CD4-positive, alpha-beta T cell (primary cell): ENCODE results near the gene KLC1. TPM values are rescaled to one million over a fixed set of nuclear protein-coding genes. Genes with fewer than 3 reads are reported as not detected.

Experiments
- ATAC-seq: fragments of 200-7000 bp; cut with Tn5 transposase; one replicate; pipeline ENCODE4 v1.10.0; 2022; ENCODE audit warnings: mild to moderate bottlenecking; ENCODE audit not compliant: poor library complexity
- CTCF ChIA-PET: fragments of 350-600 bp; sonication (Branson Sonifier 250); formaldehyde crosslinking; loops from one replicate; lab custom pipeline; 2021; ENCODE audit warnings: antibody characterized with exemption, inconsistent platforms; lab: Charles Lee
- POLR2A ChIA-PET: fragments of 350-600 bp; sonication (Branson Sonifier 250); formaldehyde crosslinking; loops from one replicate; lab custom pipeline; 2021; ENCODE audit warnings: antibody characterized with exemption, inconsistent platforms; lab: Charles Lee
- DNase-seq, 14 experiments: peaks; one replicate each; pipeline ENCODE4 v3.0.0-alpha.2; 2013 to 2020; ENCODE audit warnings: mixed read lengths in 2 of 14
- H3K27ac ChIP-seq, 2 donors: one replicate each; pipeline versions ENCODE4 v1.5.1 to v1.7.0; 2013; ENCODE audit warnings: low read length in 2 of 2, low read depth in 1 of 2, mild to moderate bottlenecking in 1 of 2
- H3K27me3 ChIP-seq, 2 experiments: 1 replicate in 1 of 2; 2 replicates in 1 of 2; pipeline versions ENCODE4 v1.6.1 to v1.7.0; 2013; ENCODE audit warnings: low read length in 2 of 2, control low read depth in 1 of 2, mild to moderate bottlenecking in 1 of 2, moderate library complexity in 1 of 2; ENCODE audit not compliant: insufficient read depth in 2 of 2, control insufficient read depth in 1 of 2
- H3K36me3 ChIP-seq: one replicate; pipeline ENCODE4 v1.6.1; 2013; ENCODE audit warnings: low read length, control low read depth; ENCODE audit not compliant: insufficient read depth
- H3K4me1 ChIP-seq: one replicate; pipeline ENCODE4 v1.6.1; 2013; ENCODE audit warnings: low read length, control low read depth; ENCODE audit not compliant: insufficient read depth
- H3K4me3 ChIP-seq: one replicate; pipeline ENCODE4 v1.5.1; 2013; ENCODE audit warnings: mild to moderate bottlenecking, low read length, moderate library complexity
- H3K9me3 ChIP-seq, 2 experiments: 1 replicate in 1 of 2; 2 replicates in 1 of 2; pipeline versions ENCODE4 v1.6.1 to v1.7.0; 2013; ENCODE audit warnings: low read length in 2 of 2, mild to moderate bottlenecking in 2 of 2, control low read depth in 1 of 2, moderate library complexity in 1 of 2; ENCODE audit not compliant: control insufficient read depth in 1 of 2, insufficient read depth in 1 of 2
- H3K27ac Mint-ChIP-seq: one replicate; pipeline ENCODE4 v1.8.0; 2020; ENCODE audit warnings: mixed read lengths
- H3K27me3 Mint-ChIP-seq: one replicate; pipeline ENCODE4 v1.8.0; 2021; ENCODE audit warnings: mixed read lengths
- H3K36me3 Mint-ChIP-seq: one replicate; pipeline ENCODE4 v1.8.0; 2021; ENCODE audit warnings: low read depth, mixed read lengths
- H3K4me1 Mint-ChIP-seq: one replicate; pipeline ENCODE4 v1.8.0; 2021; ENCODE audit warnings: low read depth, mixed read lengths
- H3K4me3 Mint-ChIP-seq: one replicate; pipeline ENCODE4 v1.8.0; 2020; ENCODE audit warnings: mild to moderate bottlenecking, mixed read lengths
- H3K9me3 Mint-ChIP-seq: one replicate; pipeline ENCODE4 v1.8.0; 2020; ENCODE audit warnings: mixed read lengths
- intact Hi-C, 2 experiments: fragments of 100-400 bp; cut with DNase I in 1 of 2; cut with micrococcal nuclease in 1 of 2; formaldehyde crosslinking; loops; one replicate each; pipeline versions ENCODE4 v1.15.1 to v1.9.0; 2023 to 2025; cut with DNase I, micrococcal nuclease
- total RNA-seq, 174 experiments: library from RNA in 2 of 174; stranded (reverse) in 2 of 174; gene quantifications; one replicate each; pipeline ENCODE4 v1.2.3 and lab custom pipeline; 2021 to 2026
- TF ChIP-seq, protein P1 (sequence below): fragments of 200-600 bp; IDR thresholded peaks from one replicate; pipeline ENCODE4 v1.8.0; 2022; ENCODE audit warnings: antibody characterized with exemption, mild to moderate bottlenecking

Gene KLC1
- total RNA-seq, 2 experiments from 2014 or later: 111 to 119 TPM

DNA sequence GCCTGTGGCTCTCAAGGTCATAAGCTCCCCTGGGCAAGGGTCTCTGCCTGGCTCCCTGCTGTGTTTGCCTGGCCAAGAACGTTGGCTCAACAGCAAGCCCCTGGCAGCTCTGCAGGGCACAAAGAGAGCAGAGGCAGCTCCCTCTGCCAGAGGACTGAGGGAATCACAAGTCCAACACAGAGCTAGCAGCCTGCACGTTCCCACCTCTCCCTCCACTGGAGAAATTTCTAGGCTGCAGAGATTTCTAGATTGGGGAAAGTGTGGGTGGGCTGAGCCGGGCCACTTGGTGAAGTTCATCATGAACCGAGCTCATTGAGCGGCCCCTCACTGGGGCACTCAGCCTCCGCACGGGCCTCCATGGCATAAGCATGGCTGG lies 106.4 kb downstream of the KLC1 start:
- H3K36me3 Mint-ChIP-seq: peaks cover 42% of the 10 kb centered on the region

DNA sequence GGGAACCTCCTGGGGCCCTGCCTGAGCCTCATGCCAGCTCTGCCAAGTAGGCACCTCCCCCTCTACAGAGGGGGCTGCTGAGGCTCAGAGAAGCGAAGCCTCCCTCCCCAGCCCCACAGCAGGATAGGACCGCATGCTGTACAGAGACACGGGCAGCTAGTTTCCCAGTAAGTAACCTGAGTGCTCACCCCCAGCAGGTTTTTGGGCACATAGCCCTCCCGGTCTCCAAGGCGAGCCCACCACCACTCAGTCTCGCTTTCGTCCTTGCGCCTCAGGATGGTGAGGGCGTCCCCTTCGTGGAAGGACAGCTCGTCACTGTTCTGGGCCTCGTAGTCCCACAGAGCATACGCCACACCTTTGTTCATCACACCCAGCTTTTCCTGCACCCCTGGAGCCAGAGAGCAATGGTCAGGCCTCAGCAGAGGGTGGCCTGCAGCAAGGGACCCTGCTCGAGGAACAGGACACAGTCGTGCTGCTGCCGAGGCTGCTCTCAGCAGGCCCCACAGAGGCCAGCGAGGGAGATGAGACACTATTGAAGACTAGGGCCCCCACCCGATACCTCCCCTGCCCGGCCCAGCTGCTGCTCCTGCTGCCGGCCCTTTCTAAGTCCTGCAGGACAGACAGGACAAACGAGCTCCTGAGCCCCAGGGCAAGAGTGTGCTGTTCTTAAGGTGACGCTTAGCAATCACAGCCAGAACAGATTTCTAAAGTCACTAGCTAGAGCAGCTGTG lies 107.0 kb downstream of the KLC1 start:
- Histone ChIP-seq H3K9me3 (no peaks in the 10 kb centered on the region), H3K36me3 (peaks cover 37% of the 10 kb centered on the region), H3K4me3 (no peak overlapping the region), H3K27ac (no peak overlapping the region), H3K4me1 (no peaks in the 10 kb centered on the region), H3K27me3 (no peaks in the 10 kb centered on the region)
- ChIA-PET CTCF (no interaction called here), POLR2A (no interaction called here)
- intact Hi-C loops: no loop called here
- H3K4me3 Mint-ChIP-seq: no peak overlapping the region
- TF ChIP-seq, protein P1, sequence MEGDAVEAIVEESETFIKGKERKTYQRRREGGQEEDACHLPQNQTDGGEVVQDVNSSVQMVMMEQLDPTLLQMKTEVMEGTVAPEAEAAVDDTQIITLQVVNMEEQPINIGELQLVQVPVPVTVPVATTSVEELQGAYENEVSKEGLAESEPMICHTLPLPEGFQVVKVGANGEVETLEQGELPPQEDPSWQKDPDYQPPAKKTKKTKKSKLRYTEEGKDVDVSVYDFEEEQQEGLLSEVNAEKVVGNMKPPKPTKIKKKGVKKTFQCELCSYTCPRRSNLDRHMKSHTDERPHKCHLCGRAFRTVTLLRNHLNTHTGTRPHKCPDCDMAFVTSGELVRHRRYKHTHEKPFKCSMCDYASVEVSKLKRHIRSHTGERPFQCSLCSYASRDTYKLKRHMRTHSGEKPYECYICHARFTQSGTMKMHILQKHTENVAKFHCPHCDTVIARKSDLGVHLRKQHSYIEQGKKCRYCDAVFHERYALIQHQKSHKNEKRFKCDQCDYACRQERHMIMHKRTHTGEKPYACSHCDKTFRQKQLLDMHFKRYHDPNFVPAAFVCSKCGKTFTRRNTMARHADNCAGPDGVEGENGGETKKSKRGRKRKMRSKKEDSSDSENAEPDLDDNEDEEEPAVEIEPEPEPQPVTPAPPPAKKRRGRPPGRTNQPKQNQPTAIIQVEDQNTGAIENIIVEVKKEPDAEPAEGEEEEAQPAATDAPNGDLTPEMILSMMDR: no peak
- no peak overlapping the region for H3K27ac Mint-ChIP-seq
- ATAC-seq: no peak
- no peak for DNase-seq
- H3K9me3 Mint-ChIP-seq: no peaks in the 10 kb centered on the region
- H3K36me3 Mint-ChIP-seq: peaks cover 47% of the 10 kb centered on the region
- H3K27me3 Mint-ChIP-seq: no peaks in the 10 kb centered on the region
- no peaks in the 10 kb centered on the region for H3K4me1 Mint-ChIP-seq

More for the DNA sequence above, 106.4 kb downstream of the KLC1 start:
- intact Hi-C loops: no loop called here
- Mint-ChIP-seq H3K4me1 (no peaks in the 10 kb centered on the region), H3K4me3 (no peak overlapping the region), H3K27me3 (no peaks in the 10 kb centered on the region), H3K27ac (no peak overlapping the region), H3K9me3 (no peaks in the 10 kb centered on the region)
- POLR2A ChIA-PET: no interaction called here
- H3K4me3 ChIP-seq: no peak overlapping the region
- no peak overlapping the region for H3K27ac ChIP-seq
- ATAC-seq (no peak), DNase-seq (no peak)
- CTCF ChIA-PET: no interaction called here
- H3K27me3 ChIP-seq: no peaks in the 10 kb centered on the region
- H3K36me3 ChIP-seq: peaks cover 37% of the 10 kb centered on the region
- no peaks in the 10 kb centered on the region for H3K4me1 ChIP-seq
- TF ChIP-seq, protein P1: no peak
- no peaks in the 10 kb centered on the region for H3K9me3 ChIP-seq

DNA sequence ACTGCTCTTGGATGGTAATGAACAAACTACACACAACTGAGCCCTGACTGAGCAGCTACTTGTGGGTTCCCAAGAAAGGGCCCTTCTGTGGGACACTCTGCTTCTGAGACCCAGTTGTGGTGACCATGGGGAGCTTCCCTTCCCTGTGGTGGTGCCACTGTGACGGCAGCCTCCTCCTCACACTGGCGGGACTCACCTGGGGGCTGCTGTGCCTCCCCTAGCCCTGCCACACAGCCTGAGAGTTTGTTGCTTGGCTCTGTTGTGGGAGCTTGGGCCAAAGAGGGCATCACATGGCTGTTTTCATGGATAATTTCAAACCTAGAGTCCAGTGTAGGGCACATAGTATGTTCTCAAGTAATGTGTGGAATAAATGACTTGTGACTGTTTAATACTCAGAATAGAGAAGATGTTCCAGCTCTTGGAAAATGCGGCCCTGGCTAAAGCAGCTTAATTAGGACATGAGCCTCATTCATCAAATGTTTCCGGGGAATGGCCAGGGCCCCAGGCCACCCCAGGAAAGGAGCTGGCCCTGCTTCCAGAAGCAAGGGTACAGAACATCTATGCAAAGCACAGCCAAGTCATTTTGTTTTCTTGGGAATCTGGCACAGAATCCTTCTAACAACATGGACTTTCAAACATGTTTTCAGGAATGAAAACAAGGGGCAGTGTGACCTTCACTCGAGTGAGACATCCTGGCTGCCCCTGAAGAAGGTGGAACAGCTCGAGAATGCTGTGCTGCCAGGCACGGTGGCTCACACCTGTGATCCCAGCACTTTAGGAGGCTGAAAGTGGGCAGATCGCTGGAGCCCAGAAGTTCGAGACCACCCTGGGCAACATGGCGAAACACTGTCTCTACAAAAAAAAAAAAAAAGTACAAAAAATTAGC lies 107.8 kb downstream of the KLC1 start:
- POLR2A ChIA-PET: no interaction called here
- Histone ChIP-seq H3K4me1 (no peaks in the 10 kb centered on the region), H3K9me3 (no peaks in the 10 kb centered on the region), H3K27ac (no peak overlapping the region), H3K4me3 (no peak overlapping the region), H3K27me3 (no peaks in the 10 kb centered on the region), H3K36me3 (peaks cover 40% of the 10 kb centered on the region)
- DNase-seq (no peak), ATAC-seq (no peak)
- Mint-ChIP-seq H3K4me1 (no peaks in the 10 kb centered on the region), H3K4me3 (no peak overlapping the region), H3K36me3 (peaks cover 52% of the 10 kb centered on the region), H3K27ac (no peak overlapping the region), H3K27me3 (no peaks in the 10 kb centered on the region), H3K9me3 (no peaks in the 10 kb centered on the region)
- CTCF ChIA-PET: no interaction called here
- TF ChIP-seq, protein P1: no peak
- intact Hi-C loops: no loop called here
